ENCODE results near the gene RASSF8.

DNA sequence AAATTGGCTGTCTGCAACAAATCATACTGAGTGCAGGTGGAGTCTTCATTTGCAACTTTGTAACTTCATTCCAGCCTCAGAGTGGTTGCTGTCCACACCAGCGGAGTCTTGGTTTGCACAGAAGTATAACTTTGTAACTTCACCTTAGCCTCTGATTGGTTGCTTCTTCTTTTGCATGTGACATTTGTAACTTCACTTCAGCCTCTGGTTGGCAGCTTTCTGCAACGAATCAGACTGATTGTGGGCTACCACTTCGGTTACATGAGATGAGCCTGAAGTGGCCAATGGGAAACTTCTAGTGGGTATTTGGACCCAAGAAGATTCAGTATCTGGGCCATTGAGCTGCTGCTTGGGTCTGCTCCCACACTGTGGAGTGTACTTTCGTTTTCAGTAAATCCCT, 17.8 kb downstream of the RASSF8 start:
- TF ChIP-seq POLR2A (IDR thresholded peaks at IDR 0.05; ENCODE audit: borderline replicate concordance, extremely low read depth, insufficient read depth, insufficient read length), result no peak
- no peak for TF ChIP-seq CTCF (IDR thresholded peaks at IDR 0.05 in 2 of 3, conservative IDR thresholded peaks at IDR 0.05 in 1 of 3; ENCODE audit: borderline replicate concordance in 1 of 3, insufficient read depth in 1 of 3, low read depth in 2 of 3, low read length in 2 of 3)
- no peak for TF ChIP-seq EZH2 (IDR thresholded peaks at IDR 0.05)
- TF ChIP-seq ZNF274 (IDR thresholded peaks at IDR 0.05; ENCODE audit: low read depth, low read length), result no peak
- TF ChIP-seq RAD21 (IDR thresholded peaks at IDR 0.05; ENCODE audit: low read depth), result no peak
- no peak for TF ChIP-seq SIN3A (IDR thresholded peaks at IDR 0.05; ENCODE audit: low read depth)

Measured in HCT116 (cell line).